ENCODE results near the gene RAB3C.

DNA sequence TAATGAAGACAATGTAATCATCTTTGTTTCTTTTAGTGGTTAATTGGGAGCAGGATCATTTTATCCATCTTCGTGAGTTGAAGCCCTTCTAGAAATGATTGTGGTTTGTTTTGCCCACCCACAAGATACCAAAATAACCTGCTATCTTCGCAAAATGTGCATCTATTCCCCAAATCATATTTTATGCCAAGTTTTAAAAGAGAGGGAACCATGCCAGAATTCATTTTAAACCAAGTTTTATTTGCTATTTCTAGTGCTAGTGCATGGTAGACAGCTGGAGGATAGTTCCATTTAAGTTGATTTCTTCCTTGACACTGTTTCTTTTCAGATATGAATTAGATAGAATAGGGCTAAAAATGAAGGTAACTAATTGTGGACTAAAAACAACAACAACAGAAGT is 104.2 kb downstream of the RAB3C start:
- TF ChIP-seq, protein P1, sequence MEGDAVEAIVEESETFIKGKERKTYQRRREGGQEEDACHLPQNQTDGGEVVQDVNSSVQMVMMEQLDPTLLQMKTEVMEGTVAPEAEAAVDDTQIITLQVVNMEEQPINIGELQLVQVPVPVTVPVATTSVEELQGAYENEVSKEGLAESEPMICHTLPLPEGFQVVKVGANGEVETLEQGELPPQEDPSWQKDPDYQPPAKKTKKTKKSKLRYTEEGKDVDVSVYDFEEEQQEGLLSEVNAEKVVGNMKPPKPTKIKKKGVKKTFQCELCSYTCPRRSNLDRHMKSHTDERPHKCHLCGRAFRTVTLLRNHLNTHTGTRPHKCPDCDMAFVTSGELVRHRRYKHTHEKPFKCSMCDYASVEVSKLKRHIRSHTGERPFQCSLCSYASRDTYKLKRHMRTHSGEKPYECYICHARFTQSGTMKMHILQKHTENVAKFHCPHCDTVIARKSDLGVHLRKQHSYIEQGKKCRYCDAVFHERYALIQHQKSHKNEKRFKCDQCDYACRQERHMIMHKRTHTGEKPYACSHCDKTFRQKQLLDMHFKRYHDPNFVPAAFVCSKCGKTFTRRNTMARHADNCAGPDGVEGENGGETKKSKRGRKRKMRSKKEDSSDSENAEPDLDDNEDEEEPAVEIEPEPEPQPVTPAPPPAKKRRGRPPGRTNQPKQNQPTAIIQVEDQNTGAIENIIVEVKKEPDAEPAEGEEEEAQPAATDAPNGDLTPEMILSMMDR (IDR thresholded peaks at IDR 0.05), result no peak
- no peak for TF ChIP-seq POLR2A (IDR thresholded peaks at IDR 0.05)

Measured in breast epithelium (tissue), 3 donors.